GM13977 (cell line): Measurements from ENCODE around the gene PIK3R5.

Experiments used
- DNase-seq: peaks from one replicate; pipeline ENCODE4 v3.0.0; 2012; ENCODE audit warnings: low spot score
- CTCF ChIP-seq: IDR thresholded peaks from 2 replicates; pipeline ENCODE4 v1.5.1; 2012; ENCODE audit warnings: mild to moderate bottlenecking, control low read depth; ENCODE audit not compliant: insufficient read depth; ENCODE audit errors: extremely low read depth, missing control alignments
- in situ Hi-C: fragments of 300-500 bp; cut with MboI; formaldehyde crosslinking; loops from one replicate; pipeline ENCODE4 v1.12.0; 2022; ENCODE audit warnings: low sequenced_read_pairs, low pct_unique_long_range_greater_than_20kb, mixed read lengths, inconsistent platforms; ENCODE audit not compliant: unreplicated experiment

Gene PIK3R5

GRCh38 chr17:8904201-8904600 is 61.3 kb downstream of the PIK3R5 start:
- no peak for TF ChIP-seq CTCF
- no peak for DNase-seq
- in situ Hi-C loops, result no loop called here

- no peak for DNase-seq
- TF ChIP-seq CTCF, result no peak
- in situ Hi-C loops, result no loop called here
Observed at GRCh38 chr17:8900626-8901585, 64.6 kb downstream of the PIK3R5 start.

GRCh38 chr17:8900207-8900606 is 65.3 kb downstream of the PIK3R5 start:
- no peak for DNase-seq
- TF ChIP-seq CTCF, result no peak
- in situ Hi-C loops, result no loop called here

- DNase-seq, result no peak
- in situ Hi-C loops, result no loop called here
- TF ChIP-seq CTCF, result no peak
Observed at GRCh38 chr17:8898636-8899035, 66.9 kb downstream of the PIK3R5 start.

GRCh38 chr17:8898126-8898525 is 67.4 kb downstream of the PIK3R5 start:
- in situ Hi-C loops, result no loop called here
- no peak for TF ChIP-seq CTCF

GRCh38 chr17:8896641-8897635 is 68.6 kb downstream of the PIK3R5 start:
- DNase-seq, result no peak
- TF ChIP-seq CTCF, result no peak
- in situ Hi-C loops, result no loop called here

More at GRCh38 chr17:8898126-8898525, 67.4 kb downstream of the PIK3R5 start:
- DNase-seq, result no peak
